HG03432 (cell line): Measurements from ENCODE around the gene PDE6G.
"Not testable (repeated sequence)": the region's sequence is repeated elsewhere in the genome, so short reads cannot be mapped to it uniquely, and the experiment has no call there.

ENCODE experiments used
- ATAC-seq: cut with Tn5 transposase; IDR thresholded peaks from one replicate; pipeline ENCODE4 v1.9.1; 2021; ENCODE audit warnings: mild to moderate bottlenecking, moderate library complexity; ENCODE audit not compliant: unreplicated experiment

PDE6G gene

GRCh38 chr17:81687770-81688541, 31.6 kb upstream of the PDE6G start:
- ATAC-seq, result no peak

- no peak for ATAC-seq
These were observed 30.3 kb upstream of the PDE6G start for GRCh38 chr17:81686614-81687013.

GRCh38 chr17:81685108-81685507, 28.8 kb upstream of the PDE6G start:
- ATAC-seq, result no peak

GRCh38 chr17:81684442-81684911, 28.1 kb upstream of the PDE6G start:
- ATAC-seq, result no peak

- peak; percentile 89 for ATAC-seq
These were observed 27.5 kb upstream of the PDE6G start, which contains the start of the genes ARL16 and HGS for GRCh38 chr17:81683584-81684441. Gene ARL16 (minus strand): TSS chr17:81683797. CDS start chr17:81683753, 44 bp downstream. Gene HGS (plus strand): TSS chr17:81684011. CDS start chr17:81684067, 56 bp downstream.

- peak; percentile 18 for ATAC-seq
These were observed 26.9 kb upstream of the PDE6G start for GRCh38 chr17:81683208-81683583.

- no peak for ATAC-seq
These were observed 26.3 kb upstream of the PDE6G start for GRCh38 chr17:81682565-81683207.

GRCh38 chr17:81681672-81682071, 25.3 kb upstream of the PDE6G start:
- ATAC-seq, result no peak

- no peak for ATAC-seq
These were observed 23.8 kb upstream of the PDE6G start for GRCh38 chr17:81680150-81680549.

- ATAC-seq, result no peak
These were observed 20.6 kb upstream of the PDE6G start for GRCh38 chr17:81676906-81677305.

- not testable (repeated sequence) for ATAC-seq
These were observed 19.3 kb upstream of the PDE6G start for GRCh38 chr17:81675515-81676221.

GRCh38 chr17:81673561-81674258, 17.4 kb upstream of the PDE6G start:
- no peak for ATAC-seq

GRCh38 chr17:81672954-81673353, 16.6 kb upstream of the PDE6G start:
- ATAC-seq, result no peak

GRCh38 chr17:81672504-81672903, 16.2 kb upstream of the PDE6G start:
- no peak for ATAC-seq

- no peak for ATAC-seq
These were observed 11.4 kb upstream of the PDE6G start for GRCh38 chr17:81667754-81668153.

GRCh38 chr17:81666342-81667191, 10.2 kb upstream of the PDE6G start, which contains the start of the genes CCDC137 and OXLD1:
Gene CCDC137 (plus strand): TSS chr17:81666737. CDS start chr17:81666767, 30 bp downstream.
Gene OXLD1 (minus strand): TSS chr17:81666605. CDS start chr17:81666577, 28 bp downstream.
- ATAC-seq, result peak; percentile 89

- no peak for ATAC-seq
These were observed 9.7 kb upstream of the PDE6G start for GRCh38 chr17:81666092-81666341.

GRCh38 chr17:81665205-81666091, 9.1 kb upstream of the PDE6G start:
- peak; percentile 7 for ATAC-seq
